K562 (cell line): ENCODE data around the gene GRAMD2A. TPM values are rescaled to one million over a fixed set of nuclear protein-coding genes. Genes with fewer than 3 reads are reported as not detected.

Experiments used
- BCOR ChIP-seq: fragments of 450-650 bp; IDR thresholded peaks from 2 replicates; pipeline ENCODE4 v1.6.1; 2016
- CBFA2T3 ChIP-seq: fragments of 450-650 bp; IDR thresholded peaks from 2 replicates; pipeline ENCODE4 v1.6.1; 2017
- CBFB ChIP-seq: sonication (generic); formaldehyde crosslinking; IDR thresholded peaks from 2 replicates; pipeline ENCODE4 v1.4.0; 2020; ENCODE audit warnings: mild to moderate bottlenecking, missing genetic modification reagents
- GATAD2A ChIP-seq: fragments of 450-650 bp; IDR thresholded peaks from 2 replicates; pipeline ENCODE4 v1.6.1; 2017
- HDAC2 ChIP-seq: fragments of 450-650 bp; IDR thresholded peaks from 2 replicates; pipeline ENCODE4 v1.6.1; 2016; ENCODE audit warnings: mild to moderate bottlenecking
- KDM5B ChIP-seq: fragments of 200-600 bp; sonication (generic); IDR thresholded peaks from 2 replicates; pipeline ENCODE4 v1.6.1; 2012; ENCODE audit warnings: low read depth, mild to moderate bottlenecking, moderate library complexity, low read length, control low read depth, inconsistent platforms; ENCODE audit not compliant: insufficient replicate concordance
- MEIS2 ChIP-seq: fragments of 450-650 bp; IDR thresholded peaks from 2 replicates; pipeline ENCODE4 v1.6.1; 2014; ENCODE audit warnings: mild to moderate bottlenecking; ENCODE audit not compliant: partially characterized antibody
- MXI1 ChIP-seq: IDR thresholded peaks from 2 replicates; pipeline ENCODE4 v1.6.1; 2011; ENCODE audit warnings: low read depth, mild to moderate bottlenecking, improper control_type of control experiment, low read length
- POLR2AphosphoS5 ChIP-seq: IDR thresholded peaks from 2 replicates; pipeline ENCODE4 v1.6.1; 2011; ENCODE audit warnings: mild to moderate bottlenecking, low read depth, low read length, moderate library complexity; ENCODE audit not compliant: control insufficient read depth, insufficient read depth
- PRPF4 ChIP-seq: fragments of 200-400 bp; formaldehyde crosslinking; IDR thresholded peaks from one replicate; pipeline ENCODE4 v1.6.1; 2017; ENCODE audit warnings: low read length, low read depth, mild to moderate bottlenecking; ENCODE audit not compliant: insufficient read depth, poor library complexity, severe bottlenecking
- SREBF2 ChIP-seq: sonication (generic); formaldehyde crosslinking; IDR thresholded peaks from 2 replicates; pipeline ENCODE4 v1.4.0; 2020; ENCODE audit warnings: mild to moderate bottlenecking, missing genetic modification reagents
- SRSF3 ChIP-seq: fragments of 200-400 bp; formaldehyde crosslinking; IDR thresholded peaks from 2 replicates; pipeline ENCODE4 v1.6.1; 2016; ENCODE audit warnings: mild to moderate bottlenecking, low read length, moderate library complexity; ENCODE audit not compliant: insufficient read depth
- WHSC1 ChIP-seq: IDR thresholded peaks from one replicate; pipeline ENCODE4 v1.6.1; 2012; ENCODE audit warnings: low read length, control low read depth, inconsistent platforms
- polyA plus RNA-seq, 8 experiments: library from polyadenylated mRNA; depleted of rRNA in 4 of 8; stranded (reverse) in 5 of 8; unstranded in 3 of 8; fragments of >200 nt; fragmentation: Nextera tagmentation in 2 of 8; fragmentation: Illumina TruSeq in 1 of 8; extraction: Ambion mirVana in 2 of 8; extraction: Trizol in 1 of 8; gene quantifications; 2 replicates each; pipeline versions ENCODE4 v1.2.1 to v1.2.3, GENCODE V29; 2011 to 2014; ENCODE audit warnings: inconsistent platforms in 1 of 8, missing spikeins in 1 of 8
- total RNA-seq, 7 experiments: library from RNA; depleted of rRNA in 6 of 7; stranded (reverse); fragments of >200 nt in 6 of 7; fragmentation: Illumina TruSeq in 2 of 7; extraction: Trizol in 2 of 7; gene quantifications; 2 replicates each; pipeline versions ENCODE4 v1.2.1 to v1.2.3, GENCODE V29; 2011 to 2021; ENCODE audit warnings: low replicate concordance in 1 of 7
- TF ChIP-seq, protein P1 (sequence below): fragments of 450-650 bp; IDR thresholded peaks from 2 replicates; pipeline ENCODE4 v1.7.0; 2016; ENCODE audit warnings: borderline replicate concordance

Gene GRAMD2A
- total and polyA plus RNA-seq, 9 of the 15 experiments (the other 6 are each of a cell fraction or from before 2014, with no cell fraction given), result 0.08 to 0.22 TPM; not detected in 7

DNA sequence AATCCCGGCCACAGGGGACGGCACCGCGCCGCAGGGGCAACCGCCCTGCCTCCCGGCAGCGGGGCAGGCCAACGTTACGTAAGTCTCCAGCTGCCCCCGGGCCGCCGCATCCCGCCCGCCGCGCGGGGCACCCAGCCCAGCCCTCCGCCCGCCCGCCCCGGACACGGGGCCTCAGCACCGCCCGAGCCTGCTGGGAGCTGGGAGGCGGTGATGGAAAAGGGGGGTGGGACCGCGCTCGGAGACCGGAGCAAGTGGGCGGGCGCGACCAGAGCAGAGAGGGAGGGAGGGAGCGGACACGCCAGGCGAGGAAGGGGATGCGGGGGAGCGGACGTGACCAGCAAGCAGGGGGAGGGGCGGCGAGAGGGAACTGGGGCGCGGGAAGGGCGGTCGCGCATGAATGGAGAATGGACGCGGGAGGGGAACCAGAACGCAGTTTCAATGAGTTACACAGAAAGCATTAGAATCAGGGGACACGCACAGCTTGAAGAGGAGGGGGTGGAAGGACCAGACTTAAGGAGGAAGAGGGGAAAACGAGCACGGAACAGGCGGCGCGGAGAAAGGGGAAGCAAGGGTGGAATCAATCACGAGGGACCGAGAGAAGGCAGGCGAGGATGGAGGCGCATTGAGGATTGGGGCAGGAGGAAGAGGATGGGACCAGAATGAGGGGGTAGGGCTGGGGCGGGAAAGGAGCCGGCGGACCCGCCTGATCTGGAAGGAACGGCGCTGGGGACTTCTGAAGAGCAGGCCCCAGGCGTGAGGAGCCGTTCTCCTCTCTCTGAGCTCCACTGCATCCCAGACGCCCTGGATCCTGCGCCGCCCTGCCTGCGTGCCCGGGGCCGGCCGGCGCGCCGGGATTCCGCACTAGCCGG, 32.8 kb upstream of the GRAMD2A start (continued):
- no peak for TF ChIP-seq POLR2AphosphoS5
- no peak for TF ChIP-seq WHSC1
- TF ChIP-seq, protein P1, sequence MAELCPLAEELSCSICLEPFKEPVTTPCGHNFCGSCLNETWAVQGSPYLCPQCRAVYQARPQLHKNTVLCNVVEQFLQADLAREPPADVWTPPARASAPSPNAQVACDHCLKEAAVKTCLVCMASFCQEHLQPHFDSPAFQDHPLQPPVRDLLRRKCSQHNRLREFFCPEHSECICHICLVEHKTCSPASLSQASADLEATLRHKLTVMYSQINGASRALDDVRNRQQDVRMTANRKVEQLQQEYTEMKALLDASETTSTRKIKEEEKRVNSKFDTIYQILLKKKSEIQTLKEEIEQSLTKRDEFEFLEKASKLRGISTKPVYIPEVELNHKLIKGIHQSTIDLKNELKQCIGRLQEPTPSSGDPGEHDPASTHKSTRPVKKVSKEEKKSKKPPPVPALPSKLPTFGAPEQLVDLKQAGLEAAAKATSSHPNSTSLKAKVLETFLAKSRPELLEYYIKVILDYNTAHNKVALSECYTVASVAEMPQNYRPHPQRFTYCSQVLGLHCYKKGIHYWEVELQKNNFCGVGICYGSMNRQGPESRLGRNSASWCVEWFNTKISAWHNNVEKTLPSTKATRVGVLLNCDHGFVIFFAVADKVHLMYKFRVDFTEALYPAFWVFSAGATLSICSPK, result peak; percentile 96; the same call in 1 of the 2 replicates
- 0 out of 2 replicates have a peak, but pooled peaks have one; percentile 61 for TF ChIP-seq SREBF2 (CRISPR knock-in tag)
- no peak for TF ChIP-seq SRSF3
- peak; percentile 15 for TF ChIP-seq PRPF4
- peak; percentile 39 for TF ChIP-seq MEIS2
- peak; percentile 46; the same call in 1 of the 2 replicates for TF ChIP-seq BCOR
- 0 out of 2 replicates have a peak, but pooled peaks have one; percentile 50 for TF ChIP-seq HDAC2
- no peak for TF ChIP-seq CBFB
- TF ChIP-seq MXI1, result no peak
- TF ChIP-seq KDM5B, result peak; percentile 35
- 0 out of 2 replicates have a peak, but pooled peaks have one; percentile 63 for TF ChIP-seq GATAD2A
- TF ChIP-seq CBFA2T3, result peak; percentile 44; the same call in 1 of the 2 replicates
